HCT116 (cell line): Measurements from ENCODE around the gene RUNX2. TPM values are rescaled to one million over a fixed set of nuclear protein-coding genes. Genes with fewer than 3 reads are reported as not detected.

ENCODE experiments used
- ATAC-seq: fragments of 200-7000 bp; cut with Tn5 transposase; 2 replicates; pipeline ENCODE4 v1.9.1; 2020; ENCODE audit warnings: mild to moderate bottlenecking, moderate library complexity
- BruUV-seq: library from RNA; stranded (reverse); fragments of 400-500 nt; replicated peaks from 2 replicates; lab custom pipeline; 2021; lab: Mats Ljungman, UMichigan
- CTCF ChIA-PET: fragments of 300-600 bp; sonication (Branson Sonifier 250); formaldehyde crosslinking; loops from one replicate; lab custom pipeline; 2021; ENCODE audit warnings: antibody characterized with exemption; lab: Charles Lee
- POLR2A ChIA-PET: fragments of 300-600, 350-600 bp; sonication (Branson Sonifier 250); formaldehyde crosslinking; loops from one replicate; lab custom pipeline; 2021; ENCODE audit warnings: antibody characterized with exemption; lab: Charles Lee
- RAD21 ChIA-PET, 2 experiments: fragments of 300-600 bp; sonication (Branson Sonifier 250); formaldehyde crosslinking; loops; one replicate each; lab custom pipeline; 2023; ENCODE audit warnings: low total read pairs in 2 of 2; ENCODE audit not compliant: uncharacterized antibody in 2 of 2, unreplicated experiment in 2 of 2, low non-redundant PET in 1 of 2; lab: Charles Lee
- DNase-seq: peaks from one replicate; pipeline ENCODE4 v3.0.0-alpha.2; 2010; ENCODE audit warnings: low read depth, low spot score
- H2AFZ ChIP-seq: fragments of 200-600 bp; shearing (Covaris generic), sonication (generic); 2 replicates; pipeline ENCODE4 v1.6.1; 2017; ENCODE audit warnings: low read depth, mixed run types, mixed read lengths, antibody characterized with exemption, low read length; ENCODE audit not compliant: poor library complexity, severe bottlenecking
- H3K27ac ChIP-seq: 2 replicates; pipeline ENCODE4 v1.5.1; 2012; ENCODE audit warnings: low read depth, low read length
- H3K27me3 ChIP-seq: fragments of 200-600 bp; sonication (generic); 2 replicates; pipeline ENCODE4 v1.6.1; 2016; ENCODE audit warnings: mixed run types, low read length, mixed read lengths; ENCODE audit not compliant: insufficient read depth
- H3K36me3 ChIP-seq, 2 experiments: fragments of 200-500 bp in 1 of 2; fragments of 200-600 bp in 1 of 2; sonication (Bioruptor generic) in 1 of 2; sonication (generic) in 1 of 2; 2 replicates each; pipeline versions ENCODE4 v1.5.1 to v1.6.1; 2014 to 2016; ENCODE audit warnings: low read length in 2 of 2, inconsistent platforms in 1 of 2, mixed read lengths in 1 of 2, mixed run types in 1 of 2; ENCODE audit not compliant: insufficient read depth in 2 of 2, control insufficient read depth in 1 of 2
- H3K4me1 ChIP-seq, 2 experiments: fragments of 200-600 bp in 1 of 2; sonication (generic) in 1 of 2; 2 replicates each; pipeline versions ENCODE4 v1.5.1 to v1.6.1; 2012 to 2017; ENCODE audit warnings: low read length in 2 of 2, inconsistent platforms in 1 of 2, mild to moderate bottlenecking in 1 of 2, mixed read lengths in 1 of 2, mixed run types in 1 of 2, moderate library complexity in 1 of 2; ENCODE audit not compliant: insufficient read depth in 2 of 2, control insufficient read depth in 1 of 2
- H3K4me2 ChIP-seq: fragments of 200-600 bp; sonication (generic); 2 replicates; pipeline ENCODE4 v1.6.1; 2017; ENCODE audit warnings: mixed run types, low read length, mixed read lengths
- H3K4me3 ChIP-seq, 2 experiments: fragments of 200-600 bp in 1 of 2; sonication (generic) in 1 of 2; replicated peaks in 1 of 2; 2 replicates each; pipeline ENCODE4 v1.5.1; 2011 to 2016; ENCODE audit warnings: low read length in 2 of 2, control low read depth in 1 of 2, low read depth in 1 of 2, mild to moderate bottlenecking in 1 of 2, mixed read lengths in 1 of 2, mixed run types in 1 of 2
- H3K79me2 ChIP-seq: fragments of 200-600 bp; sonication (generic); 2 replicates; pipeline ENCODE4 v1.6.1; 2017; ENCODE audit warnings: mild to moderate bottlenecking, mixed run types, low read length, moderate library complexity, mixed read lengths; ENCODE audit not compliant: insufficient read depth
- H3K9ac ChIP-seq: fragments of 200-600 bp; sonication (generic); 2 replicates; pipeline ENCODE4 v1.6.1; 2016; ENCODE audit warnings: low read length, mixed read lengths
- H3K9me2 ChIP-seq: fragments of 200-600 bp; sonication (generic), shearing (Covaris generic); 2 replicates; pipeline ENCODE4 v1.6.1; 2017; ENCODE audit warnings: mixed run types, mild to moderate bottlenecking, moderate library complexity; ENCODE audit not compliant: insufficient read depth
- H3K9me3 ChIP-seq, 2 experiments: fragments of 200-500 bp in 1 of 2; fragments of 200-600 bp in 1 of 2; sonication (Bioruptor generic) in 1 of 2; sonication (generic) in 1 of 2; 2 replicates each; pipeline ENCODE4 v1.6.1; 2014 to 2017; ENCODE audit warnings: low read length in 2 of 2, mixed read lengths in 2 of 2, inconsistent platforms in 1 of 2, low read depth in 1 of 2, mild to moderate bottlenecking in 1 of 2, mixed run types in 1 of 2, moderate library complexity in 1 of 2; ENCODE audit not compliant: control insufficient read depth in 1 of 2, insufficient read depth in 1 of 2
- H4K20me1 ChIP-seq: fragments of 200-600 bp; sonication (generic), shearing (Covaris generic); 2 replicates; pipeline ENCODE4 v1.6.1; 2017; ENCODE audit warnings: mixed run types, mild to moderate bottlenecking, moderate library complexity; ENCODE audit not compliant: insufficient read depth
- CTCF ChIP-seq, 3 experiments: fragments of 200-600 bp in 1 of 3; sonication (generic) in 1 of 3; IDR thresholded peaks in 2 of 3; conservative IDR thresholded peaks in 1 of 3; 2 replicates each; pipeline ENCODE4 v1.5.1; 2012 to 2017; ENCODE audit warnings: low read depth in 2 of 3, low read length in 2 of 3, antibody characterized with exemption in 1 of 3, borderline replicate concordance in 1 of 3, control low read depth in 1 of 3, mild to moderate bottlenecking in 1 of 3, mixed read lengths in 1 of 3, mixed run types in 1 of 3, moderate library complexity in 1 of 3; ENCODE audit not compliant: insufficient read depth in 1 of 3
- EGR1 ChIP-seq: IDR thresholded peaks from 2 replicates; pipeline ENCODE4 v1.6.1; 2012; ENCODE audit warnings: low read depth
- ELF1 ChIP-seq: IDR thresholded peaks from 2 replicates; pipeline ENCODE4 v1.6.1; 2012; ENCODE audit warnings: low read depth, borderline replicate concordance
- EZH2 ChIP-seq: fragments of 200-600 bp; sonication (generic); IDR thresholded peaks from 2 replicates; pipeline ENCODE4 v1.6.1; 2017; ENCODE audit warnings: antibody characterized with exemption, mixed run types
- EZH2phosphoT487 ChIP-seq: fragments of 200-600 bp; IDR thresholded peaks from 2 replicates; pipeline ENCODE4 v1.6.1; 2018; ENCODE audit warnings: antibody characterized with exemption, borderline replicate concordance
- FOSL1 ChIP-seq: IDR thresholded peaks from 2 replicates; pipeline ENCODE4 v1.6.1; 2012; ENCODE audit warnings: low read depth
- JUND ChIP-seq: IDR thresholded peaks from 2 replicates; pipeline ENCODE4 v1.6.1; 2012
- POLR2A ChIP-seq: IDR thresholded peaks from 2 replicates; pipeline ENCODE4 v1.7.0; 2011; ENCODE audit warnings: borderline replicate concordance; ENCODE audit not compliant: insufficient read depth, insufficient read length; ENCODE audit errors: extremely low read depth
- POLR2AphosphoS5 ChIP-seq: IDR thresholded peaks from 2 replicates; pipeline ENCODE4 v1.6.1; 2011; ENCODE audit warnings: mild to moderate bottlenecking, low read depth, low read length, moderate library complexity
- RAD21 ChIP-seq: IDR thresholded peaks from 2 replicates; pipeline ENCODE4 v1.6.1; 2012; ENCODE audit warnings: low read depth, mild to moderate bottlenecking
- SIN3A ChIP-seq: IDR thresholded peaks from 2 replicates; pipeline ENCODE4 v1.6.1; 2012; ENCODE audit warnings: low read depth
- SP1 ChIP-seq: IDR thresholded peaks from 2 replicates; pipeline ENCODE4 v1.6.1; 2012; ENCODE audit warnings: low read depth
- SRF ChIP-seq: IDR thresholded peaks from 2 replicates; pipeline ENCODE4 v1.6.1; 2012; ENCODE audit warnings: low read depth
- YY1 ChIP-seq: IDR thresholded peaks from 2 replicates; pipeline ENCODE4 v1.6.1; 2011; ENCODE audit warnings: low read length, low read depth, moderate library complexity, mild to moderate bottlenecking; ENCODE audit not compliant: insufficient replicate concordance; ENCODE audit errors: extremely low read depth
- ZFX ChIP-seq: fragments of 450-650 bp; IDR thresholded peaks from 2 replicates; pipeline ENCODE4 v1.6.1; 2017
- ZNF274 ChIP-seq: fragments of 200-500 bp; sonication (Bioruptor generic); IDR thresholded peaks from 2 replicates; pipeline ENCODE4 v1.6.1; 2014; ENCODE audit warnings: mild to moderate bottlenecking, low read depth, low read length, inconsistent platforms
- intact Hi-C: fragments of 100-400 bp; cut with micrococcal nuclease; formaldehyde crosslinking; loops from 2 replicates; pipeline ENCODE4 v1.10.0; 2022
- total RNA-seq: library from RNA; stranded (reverse); gene quantifications from one replicate; pipeline ENCODE4 v1.2.1, GENCODE V29; 2021; ENCODE audit not compliant: unreplicated experiment
- TF ChIP-seq, protein P1 (sequence below): IDR thresholded peaks from 2 replicates; pipeline ENCODE4 v1.6.1; 2012; ENCODE audit warnings: low read depth
- TF ChIP-seq, protein P2 (sequence below): IDR thresholded peaks from 2 replicates; pipeline ENCODE4 v1.6.1; 2011; ENCODE audit warnings: mild to moderate bottlenecking, low read length, moderate library complexity; ENCODE audit not compliant: insufficient replicate concordance; ENCODE audit errors: extremely low read depth
- TF ChIP-seq, protein P3 (sequence below): IDR thresholded peaks from 2 replicates; pipeline ENCODE4 v1.6.1; 2012
- TF ChIP-seq, protein P4 (sequence below): IDR thresholded peaks from 2 replicates; pipeline ENCODE4 v1.6.1; 2012

Gene RUNX2
- total RNA-seq, 1 experiment from 2014 or later: 1.1 TPM

- no peak overlapping the region for H2AFZ ChIP-seq
- no peak overlapping the region for H3K4me2 ChIP-seq
- H3K9me3 ChIP-seq: no peaks in the 10 kb centered on the region
- H3K27me3 ChIP-seq: no peaks in the 10 kb centered on the region
- no peaks in the 10 kb centered on the region for H4K20me1 ChIP-seq
- TF ChIP-seq ELF1: no peak
- TF ChIP-seq, protein P1, sequence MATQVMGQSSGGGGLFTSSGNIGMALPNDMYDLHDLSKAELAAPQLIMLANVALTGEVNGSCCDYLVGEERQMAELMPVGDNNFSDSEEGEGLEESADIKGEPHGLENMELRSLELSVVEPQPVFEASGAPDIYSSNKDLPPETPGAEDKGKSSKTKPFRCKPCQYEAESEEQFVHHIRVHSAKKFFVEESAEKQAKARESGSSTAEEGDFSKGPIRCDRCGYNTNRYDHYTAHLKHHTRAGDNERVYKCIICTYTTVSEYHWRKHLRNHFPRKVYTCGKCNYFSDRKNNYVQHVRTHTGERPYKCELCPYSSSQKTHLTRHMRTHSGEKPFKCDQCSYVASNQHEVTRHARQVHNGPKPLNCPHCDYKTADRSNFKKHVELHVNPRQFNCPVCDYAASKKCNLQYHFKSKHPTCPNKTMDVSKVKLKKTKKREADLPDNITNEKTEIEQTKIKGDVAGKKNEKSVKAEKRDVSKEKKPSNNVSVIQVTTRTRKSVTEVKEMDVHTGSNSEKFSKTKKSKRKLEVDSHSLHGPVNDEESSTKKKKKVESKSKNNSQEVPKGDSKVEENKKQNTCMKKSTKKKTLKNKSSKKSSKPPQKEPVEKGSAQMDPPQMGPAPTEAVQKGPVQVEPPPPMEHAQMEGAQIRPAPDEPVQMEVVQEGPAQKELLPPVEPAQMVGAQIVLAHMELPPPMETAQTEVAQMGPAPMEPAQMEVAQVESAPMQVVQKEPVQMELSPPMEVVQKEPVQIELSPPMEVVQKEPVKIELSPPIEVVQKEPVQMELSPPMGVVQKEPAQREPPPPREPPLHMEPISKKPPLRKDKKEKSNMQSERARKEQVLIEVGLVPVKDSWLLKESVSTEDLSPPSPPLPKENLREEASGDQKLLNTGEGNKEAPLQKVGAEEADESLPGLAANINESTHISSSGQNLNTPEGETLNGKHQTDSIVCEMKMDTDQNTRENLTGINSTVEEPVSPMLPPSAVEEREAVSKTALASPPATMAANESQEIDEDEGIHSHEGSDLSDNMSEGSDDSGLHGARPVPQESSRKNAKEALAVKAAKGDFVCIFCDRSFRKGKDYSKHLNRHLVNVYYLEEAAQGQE: no peak
- TF ChIP-seq, protein P2, sequence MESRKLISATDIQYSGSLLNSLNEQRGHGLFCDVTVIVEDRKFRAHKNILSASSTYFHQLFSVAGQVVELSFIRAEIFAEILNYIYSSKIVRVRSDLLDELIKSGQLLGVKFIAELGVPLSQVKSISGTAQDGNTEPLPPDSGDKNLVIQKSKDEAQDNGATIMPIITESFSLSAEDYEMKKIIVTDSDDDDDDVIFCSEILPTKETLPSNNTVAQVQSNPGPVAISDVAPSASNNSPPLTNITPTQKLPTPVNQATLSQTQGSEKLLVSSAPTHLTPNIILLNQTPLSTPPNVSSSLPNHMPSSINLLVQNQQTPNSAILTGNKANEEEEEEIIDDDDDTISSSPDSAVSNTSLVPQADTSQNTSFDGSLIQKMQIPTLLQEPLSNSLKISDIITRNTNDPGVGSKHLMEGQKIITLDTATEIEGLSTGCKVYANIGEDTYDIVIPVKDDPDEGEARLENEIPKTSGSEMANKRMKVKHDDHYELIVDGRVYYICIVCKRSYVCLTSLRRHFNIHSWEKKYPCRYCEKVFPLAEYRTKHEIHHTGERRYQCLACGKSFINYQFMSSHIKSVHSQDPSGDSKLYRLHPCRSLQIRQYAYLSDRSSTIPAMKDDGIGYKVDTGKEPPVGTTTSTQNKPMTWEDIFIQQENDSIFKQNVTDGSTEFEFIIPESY: no peak
- no peak for TF ChIP-seq RAD21
- no peak for TF ChIP-seq ZFX
- TF ChIP-seq CTCF (IDR thresholded peaks at IDR 0.05 in 2 of 3, conservative IDR thresholded peaks at IDR 0.05 in 1 of 3; ENCODE audit: borderline replicate concordance in 1 of 3, insufficient read depth in 1 of 3, low read depth in 2 of 3, low read length in 2 of 3): no peak
- TF ChIP-seq YY1: no peak
- TF ChIP-seq SP1: no peak
- TF ChIP-seq ZNF274: no peak
- TF ChIP-seq SIN3A: no peak
- TF ChIP-seq POLR2A: no peak
- no peak for TF ChIP-seq FOSL1
- no peak for TF ChIP-seq EZH2
- no peak for TF ChIP-seq EZH2phosphoT487
- TF ChIP-seq JUND: no peak
- no peak for TF ChIP-seq POLR2AphosphoS5
- TF ChIP-seq, protein P3, sequence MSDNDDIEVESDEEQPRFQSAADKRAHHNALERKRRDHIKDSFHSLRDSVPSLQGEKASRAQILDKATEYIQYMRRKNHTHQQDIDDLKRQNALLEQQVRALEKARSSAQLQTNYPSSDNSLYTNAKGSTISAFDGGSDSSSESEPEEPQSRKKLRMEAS: no peak
- no peak for TF ChIP-seq EGR1
- TF ChIP-seq SRF: no peak
- TF ChIP-seq, protein P4, sequence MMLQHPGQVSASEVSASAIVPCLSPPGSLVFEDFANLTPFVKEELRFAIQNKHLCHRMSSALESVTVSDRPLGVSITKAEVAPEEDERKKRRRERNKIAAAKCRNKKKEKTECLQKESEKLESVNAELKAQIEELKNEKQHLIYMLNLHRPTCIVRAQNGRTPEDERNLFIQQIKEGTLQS: no peak
- H3K9ac ChIP-seq: no peak overlapping the region
- POLR2A ChIA-PET: no interaction called here
- no peak for ATAC-seq
- H3K4me1 ChIP-seq: peaks cover 0 to 2% of the 10 kb centered on the region in 2 experiments; a peak in 2 of 4 replicates
- no peak overlapping the region for H3K4me3 ChIP-seq
- no peak overlapping the region for H3K27ac ChIP-seq
- no peak for DNase-seq
- CTCF ChIA-PET: no interaction called here
- RAD21 ChIA-PET: no interaction called here
- H3K9me2 ChIP-seq: no peaks in the 10 kb centered on the region
- no TSS peak for BruUV-seq
- H3K79me2 ChIP-seq: no peaks in the 10 kb centered on the region
- no peaks in the 10 kb centered on the region for H3K36me3 ChIP-seq
- intact Hi-C loops: no loop called here
Measured at GRCh38 chr6:45553730-45554344, 225.7 kb downstream of the RUNX2 start.
